ENCODE data around the gene SGPL1.

SGPL1 gene

GRCh38 chr10:70912556-70912955 lies 96.8 kb downstream of the SGPL1 start:
- Histone ChIP-seq H3K4me1 (ENCODE audit: control insufficient read depth in 1 of 2, insufficient read depth in 2 of 2, low read length in 2 of 2) (no peaks in the 10 kb centered on the region), H3K9ac (ENCODE audit: low read length) (no peak overlapping the region), H4K12ac (ENCODE audit: low read depth, low read length) (no peak overlapping the region), H2BK120ac (ENCODE audit: insufficient read depth, low read length, poor library complexity) (no peak overlapping the region), H3K23ac (ENCODE audit: low read length) (no peak overlapping the region), H3K79me2 (ENCODE audit: control insufficient read depth, insufficient read depth, low read length, poor library complexity) (no peaks in the 10 kb centered on the region), H3K27ac (ENCODE audit: low read depth, low read length) (no peak overlapping the region), H3K4me3 (ENCODE audit: low read depth, low read length) (no peak overlapping the region), H4K8ac (ENCODE audit: low read depth, low read length) (no peak overlapping the region), H2BK5ac (ENCODE audit: low read depth, low read length, poor library complexity) (no peak overlapping the region), H3K14ac (ENCODE audit: low read length) (no peak overlapping the region), H3K18ac (ENCODE audit: low read length) (no peak overlapping the region), H3K4me2 (ENCODE audit: low read length) (no peak overlapping the region), H3K9me3 (ENCODE audit: insufficient read depth, low read depth, low read length) (peaks cover 6% of the 10 kb centered on the region), H3K36me3 (ENCODE audit: control insufficient read depth in 1 of 2, insufficient read depth in 2 of 2, low read length in 2 of 2) (no peaks in the 10 kb centered on the region), H2AFZ (ENCODE audit: insufficient read depth, low read length, poor library complexity) (no peak overlapping the region), H3K79me1 (ENCODE audit: low read length) (no peaks in the 10 kb centered on the region), H4K91ac (ENCODE audit: low read depth, low read length) (no peak overlapping the region), H2AK5ac (ENCODE audit: low read length) (no peak overlapping the region), H3K4ac (ENCODE audit: low read depth, low read length) (no peak overlapping the region), H2BK12ac (ENCODE audit: low read length) (no peak overlapping the region), H3K27me3 (ENCODE audit: insufficient read depth, low read length) (peaks cover 2% of the 10 kb centered on the region)
- no peak for DNase-seq
- WGBS (ENCODE audit: extremely low coverage, insufficient coverage, insufficient read length) = no CpG with 5 or more reads among the region's 5 CpGs

DNA sequence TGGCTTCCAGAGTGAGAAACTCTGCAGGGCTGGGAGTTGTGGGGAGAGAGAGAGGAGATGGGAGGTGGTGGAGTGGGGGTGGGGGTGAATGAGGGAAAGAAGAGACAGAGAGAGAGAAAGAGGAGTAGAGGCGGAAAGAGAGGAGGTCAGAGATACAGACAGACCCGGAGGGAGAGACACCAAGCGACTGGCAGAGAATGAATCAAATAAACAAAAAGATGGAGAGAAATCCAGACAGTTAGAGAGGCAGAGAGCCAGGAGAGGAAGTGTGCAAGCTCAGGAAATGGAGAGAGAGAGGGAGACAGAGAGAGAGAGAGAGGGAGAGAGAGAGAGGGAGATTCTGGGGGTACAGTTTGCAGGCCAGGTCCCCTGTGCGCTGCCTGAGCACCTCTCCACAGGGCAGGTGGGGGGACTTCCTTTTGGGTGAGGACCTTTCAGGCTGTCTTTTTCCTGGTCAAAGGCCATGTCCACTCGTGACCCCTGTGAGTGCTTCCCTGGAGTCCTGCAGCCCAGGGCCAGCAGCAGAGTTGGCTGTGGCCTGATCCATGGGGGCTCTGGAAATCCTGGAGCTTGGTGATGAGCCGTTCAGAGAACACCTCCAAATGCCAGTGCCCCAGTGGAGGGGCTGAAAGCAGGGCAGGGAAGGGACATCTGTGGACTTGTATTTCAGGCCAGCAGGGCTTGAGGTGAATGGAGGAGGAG lies 97.6 kb downstream of the SGPL1 start:
- Histone ChIP-seq H3K18ac (ENCODE audit: low read length) (no peak overlapping the region), H3K79me1 (ENCODE audit: low read length) (no peaks in the 10 kb centered on the region), H2BK12ac (ENCODE audit: low read length) (no peak overlapping the region), H3K14ac (ENCODE audit: low read length) (no peak overlapping the region), H3K79me2 (ENCODE audit: control insufficient read depth, insufficient read depth, low read length, poor library complexity) (no peaks in the 10 kb centered on the region), H3K23ac (ENCODE audit: low read length) (no peak overlapping the region), H2BK120ac (ENCODE audit: insufficient read depth, low read length, poor library complexity) (no peak overlapping the region), H3K4me3 (ENCODE audit: low read depth, low read length) (no peak overlapping the region), H2AFZ (ENCODE audit: insufficient read depth, low read length, poor library complexity) (no peak overlapping the region), H3K27ac (ENCODE audit: low read depth, low read length) (no peak overlapping the region), H3K4me1 (ENCODE audit: control insufficient read depth in 1 of 2, insufficient read depth in 2 of 2, low read length in 2 of 2) (no peaks in the 10 kb centered on the region), H3K4ac (ENCODE audit: low read depth, low read length) (no peak overlapping the region), H4K8ac (ENCODE audit: low read depth, low read length) (no peak overlapping the region), H3K4me2 (ENCODE audit: low read length) (no peak overlapping the region), H3K36me3 (ENCODE audit: control insufficient read depth in 1 of 2, insufficient read depth in 2 of 2, low read length in 2 of 2) (no peaks in the 10 kb centered on the region), H3K9ac (ENCODE audit: low read length) (no peak overlapping the region), H3K9me3 (ENCODE audit: insufficient read depth, low read depth, low read length) (peaks cover 7% of the 10 kb centered on the region), H2BK5ac (ENCODE audit: low read depth, low read length, poor library complexity) (no peak overlapping the region), H2AK5ac (ENCODE audit: low read length) (no peak overlapping the region), H3K27me3 (ENCODE audit: insufficient read depth, low read length) (peaks cover 2% of the 10 kb centered on the region), H4K12ac (ENCODE audit: low read depth, low read length) (no peak overlapping the region), H4K91ac (ENCODE audit: low read depth, low read length) (no peak overlapping the region)
- no CpG with 5 or more reads among the region's 6 CpGs for WGBS (ENCODE audit: extremely low coverage, insufficient coverage, insufficient read length)
- no peak for DNase-seq

- H3K27ac ChIP-seq (ENCODE audit: low read depth, low read length) = no peak overlapping the region
- H2BK120ac ChIP-seq (ENCODE audit: insufficient read depth, low read length, poor library complexity) = no peak overlapping the region
- no peaks in the 10 kb centered on the region for H3K79me2 ChIP-seq (ENCODE audit: control insufficient read depth, insufficient read depth, low read length, poor library complexity)
- H3K4me3 ChIP-seq (ENCODE audit: low read depth, low read length) = no peak overlapping the region
- no peak overlapping the region for H3K14ac ChIP-seq (ENCODE audit: low read length)
- DNase-seq = no peak
- no peak overlapping the region for H4K8ac ChIP-seq (ENCODE audit: low read depth, low read length)
- H3K18ac ChIP-seq (ENCODE audit: low read length) = no peak overlapping the region
- no CpG with 5 or more reads among the region's 3 CpGs for WGBS (ENCODE audit: extremely low coverage, insufficient coverage, insufficient read length)
- H3K23ac ChIP-seq (ENCODE audit: low read length) = no peak overlapping the region
- no peaks in the 10 kb centered on the region for H3K36me3 ChIP-seq (ENCODE audit: control insufficient read depth in 1 of 2, insufficient read depth in 2 of 2, low read length in 2 of 2)
- peaks cover 7% of the 10 kb centered on the region for H3K9me3 ChIP-seq (ENCODE audit: insufficient read depth, low read depth, low read length)
- H3K4me2 ChIP-seq (ENCODE audit: low read length) = no peak overlapping the region
- H3K4me1 ChIP-seq (ENCODE audit: control insufficient read depth in 1 of 2, insufficient read depth in 2 of 2, low read length in 2 of 2) = no peaks in the 10 kb centered on the region
- H4K91ac ChIP-seq (ENCODE audit: low read depth, low read length) = no peak overlapping the region
- no peak overlapping the region for H3K9ac ChIP-seq (ENCODE audit: low read length)
- H2AFZ ChIP-seq (ENCODE audit: insufficient read depth, low read length, poor library complexity) = no peak overlapping the region
- H3K4ac ChIP-seq (ENCODE audit: low read depth, low read length) = no peak overlapping the region
- H2BK12ac ChIP-seq (ENCODE audit: low read length) = no peak overlapping the region
- no peak overlapping the region for H2BK5ac ChIP-seq (ENCODE audit: low read depth, low read length, poor library complexity)
- peaks cover 2% of the 10 kb centered on the region for H3K27me3 ChIP-seq (ENCODE audit: insufficient read depth, low read length)
- no peaks in the 10 kb centered on the region for H3K79me1 ChIP-seq (ENCODE audit: low read length)
- H4K12ac ChIP-seq (ENCODE audit: low read depth, low read length) = no peak overlapping the region
- H2AK5ac ChIP-seq (ENCODE audit: low read length) = no peak overlapping the region
Observed at GRCh38 chr10:70913893-70914240, 98.1 kb downstream of the SGPL1 start.

DNA sequence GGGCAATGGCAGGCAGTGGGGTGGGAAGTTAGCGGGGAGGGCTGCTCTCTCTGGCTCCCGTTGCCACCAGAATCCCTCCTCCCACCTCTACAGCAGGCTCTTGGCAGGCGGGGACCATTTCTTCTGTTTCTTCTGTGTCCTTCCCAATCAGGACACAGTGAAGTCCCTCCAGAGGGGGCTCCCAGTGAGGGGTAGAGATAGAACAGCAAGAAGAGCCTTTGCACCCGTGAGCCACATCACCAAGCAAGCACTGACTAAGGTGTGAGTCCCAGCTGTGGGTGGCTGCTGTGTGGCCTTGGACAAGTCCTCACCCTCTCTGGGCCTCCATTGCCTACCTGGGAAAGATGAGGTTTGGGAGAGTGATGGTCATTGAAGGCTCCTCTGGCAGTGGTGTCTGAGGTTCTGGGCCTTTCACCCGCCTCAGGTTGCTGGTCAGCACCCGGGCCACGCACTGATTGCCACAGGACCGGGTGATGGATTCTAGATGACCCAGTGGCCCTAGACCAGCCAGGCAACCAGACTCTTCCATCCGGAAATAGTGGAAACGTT lies 98.6 kb downstream of the SGPL1 start:
- Histone ChIP-seq H3K79me1 (ENCODE audit: low read length) (no peaks in the 10 kb centered on the region), H2AK5ac (ENCODE audit: low read length) (no peak overlapping the region), H2BK120ac (ENCODE audit: insufficient read depth, low read length, poor library complexity) (no peak overlapping the region), H3K9me3 (ENCODE audit: insufficient read depth, low read depth, low read length) (peaks cover 7% of the 10 kb centered on the region), H3K4me2 (ENCODE audit: low read length) (no peak overlapping the region), H2AFZ (ENCODE audit: insufficient read depth, low read length, poor library complexity) (no peak overlapping the region), H2BK5ac (ENCODE audit: low read depth, low read length, poor library complexity) (no peak overlapping the region), H4K8ac (ENCODE audit: low read depth, low read length) (no peak overlapping the region), H3K9ac (ENCODE audit: low read length) (no peak overlapping the region), H3K18ac (ENCODE audit: low read length) (no peak overlapping the region), H3K27me3 (ENCODE audit: insufficient read depth, low read length) (peaks cover 2% of the 10 kb centered on the region), H3K4me3 (ENCODE audit: low read depth, low read length) (no peak overlapping the region), H3K79me2 (ENCODE audit: control insufficient read depth, insufficient read depth, low read length, poor library complexity) (no peaks in the 10 kb centered on the region), H3K23ac (ENCODE audit: low read length) (no peak overlapping the region), H3K4me1 (ENCODE audit: control insufficient read depth in 1 of 2, insufficient read depth in 2 of 2, low read length in 2 of 2) (no peaks in the 10 kb centered on the region), H3K14ac (ENCODE audit: low read length) (no peak overlapping the region), H3K27ac (ENCODE audit: low read depth, low read length) (no peak overlapping the region), H3K36me3 (ENCODE audit: control insufficient read depth in 1 of 2, insufficient read depth in 2 of 2, low read length in 2 of 2) (no peaks in the 10 kb centered on the region), H4K91ac (ENCODE audit: low read depth, low read length) (no peak overlapping the region), H2BK12ac (ENCODE audit: low read length) (no peak overlapping the region), H4K12ac (ENCODE audit: low read depth, low read length) (no peak overlapping the region), H3K4ac (ENCODE audit: low read depth, low read length) (no peak overlapping the region)
- DNase-seq = no peak
- no CpG with 5 or more reads among the region's 10 CpGs for WGBS (ENCODE audit: extremely low coverage, insufficient coverage, insufficient read length)

All from trophoblast cell (in vitro differentiated cells and primary cell).